ENCODE results near the gene DCTD.
"Not testable (repeated sequence)": the region's sequence is repeated elsewhere in the genome, so short reads cannot be mapped to it uniquely, and the experiment has no call there.

DNA sequence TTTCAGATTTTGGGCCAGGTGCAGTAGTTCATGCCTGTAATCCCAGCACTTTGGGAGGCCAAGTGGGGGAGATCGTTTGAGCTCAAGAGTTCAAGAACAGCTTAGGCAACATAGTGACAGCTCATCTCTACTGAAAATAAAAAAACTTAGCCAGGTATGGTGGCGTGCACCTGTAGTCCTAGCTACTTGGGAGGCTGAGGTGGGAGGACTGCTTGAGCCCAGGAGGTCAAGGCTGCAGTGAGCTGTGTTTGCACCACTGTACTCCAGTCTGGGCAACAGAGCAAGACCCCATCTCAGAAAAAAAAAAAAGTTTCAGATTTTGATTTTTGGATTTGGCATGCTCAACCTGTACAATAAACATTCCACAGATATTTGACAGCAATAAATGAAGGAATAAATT lies 17.2 kb downstream of the DCTD start:
- TF ChIP-seq POLR2A (IDR thresholded peaks at IDR 0.05; ENCODE audit: low read length); GATA1 (IDR thresholded peaks at IDR 0.05; ENCODE audit: low read depth, low read length): not testable (repeated sequence)
